H1 (cell line): ENCODE measurements around the gene PPA2. TPM values are rescaled to one million over a fixed set of nuclear protein-coding genes. Genes with fewer than 3 reads are reported as not detected.

Experiments
- CTCF ChIA-PET: fragments of 300-600 bp; sonication (Branson Sonifier 250); formaldehyde crosslinking; loops from one replicate; lab custom pipeline; 2021; ENCODE audit not compliant: partially characterized antibody; lab: Charles Lee
- POLR2A ChIA-PET: fragments of 300-600 bp; sonication (Branson Sonifier 250); formaldehyde crosslinking; loops from one replicate; lab custom pipeline; 2021; ENCODE audit warnings: inconsistent platforms; ENCODE audit not compliant: partially characterized antibody; lab: Charles Lee
- DNase-seq, 2 experiments: peaks; one replicate each; pipeline versions ENCODE4 v3.0.0 to v3.0.0-alpha.2; 2010 to 2022; ENCODE audit warnings: low spot score in 2 of 2, low read depth in 1 of 2, mixed read lengths in 1 of 2
- FAIRE-seq: peaks from 2 replicates; lab custom pipeline; 2011; peaks lifted over from hg19 to GRCh38; lab: Jason Lieb, UNC
- H2AFZ ChIP-seq: 2 replicates; pipeline ENCODE4 v1.8.1; 2012; ENCODE audit warnings: low read length, inconsistent platforms
- H2AK5ac ChIP-seq: 2 replicates; pipeline ENCODE4 v1.6.1; 2013; ENCODE audit warnings: low read depth, low read length
- H2BK120ac ChIP-seq: replicated peaks from 2 replicates; pipeline ENCODE3; 2013; ENCODE audit warnings: low read depth, low read length, inconsistent platforms
- H2BK12ac ChIP-seq: 2 replicates; pipeline ENCODE4 v1.6.1; 2013; ENCODE audit warnings: low read depth, low read length
- H2BK15ac ChIP-seq: 2 replicates; pipeline ENCODE4 v1.6.1; 2013; ENCODE audit warnings: low read length
- H2BK20ac ChIP-seq: 2 replicates; pipeline ENCODE4 v1.6.1; 2013; ENCODE audit warnings: low read length
- H2BK5ac ChIP-seq: 2 replicates; pipeline ENCODE4 v1.6.1; 2013; ENCODE audit warnings: low read depth, low read length
- H3K14ac ChIP-seq: 2 replicates; pipeline ENCODE4 v1.6.1; 2013; ENCODE audit warnings: inconsistent platforms; ENCODE audit not compliant: insufficient read length
- H3K18ac ChIP-seq: 2 replicates; pipeline ENCODE4 v1.6.1; 2013; ENCODE audit warnings: low read length; ENCODE audit errors: extremely low read depth
- H3K23ac ChIP-seq: 2 replicates; pipeline ENCODE4 v1.6.1; 2013; ENCODE audit warnings: inconsistent platforms; ENCODE audit not compliant: insufficient read length
- H3K23me2 ChIP-seq: 2 replicates; pipeline ENCODE4 v1.6.1; 2013; ENCODE audit warnings: low read depth, low read length
- H3K27ac ChIP-seq: 2 replicates; pipeline ENCODE4 v1.6.1; 2011; ENCODE audit warnings: low read depth, low read length, inconsistent platforms
- H3K27me3 ChIP-seq, 4 experiments: replicated peaks in 1 of 4; 1 replicate in 1 of 4; 2 replicates in 3 of 4; pipeline versions ENCODE4 v1.6.1 to v1.8.1; 2011 to 2013; ENCODE audit warnings: low read length in 3 of 4, mild to moderate bottlenecking in 3 of 4, inconsistent platforms in 2 of 4, mixed read lengths in 2 of 4, moderate library complexity in 1 of 4; ENCODE audit not compliant: control insufficient read depth in 3 of 4, insufficient read depth in 3 of 4; ENCODE audit errors: extremely low read depth in 1 of 4
- H3K36me3 ChIP-seq, 4 experiments: 2 replicates each; pipeline versions ENCODE4 v1.6.1 to v1.8.1; 2011 to 2013; ENCODE audit warnings: mild to moderate bottlenecking in 4 of 4, low read length in 3 of 4, moderate library complexity in 2 of 4, control low read depth in 1 of 4, inconsistent platforms in 1 of 4; ENCODE audit not compliant: insufficient read depth in 4 of 4, control insufficient read depth in 2 of 4
- H3K4ac ChIP-seq: replicated peaks from 2 replicates; pipeline ENCODE3; 2013; ENCODE audit warnings: low read length, low read depth, mixed read lengths, inconsistent platforms; ENCODE audit not compliant: insufficient read length
- H3K4me1 ChIP-seq, 4 experiments: replicated peaks in 1 of 4; 1 replicate in 1 of 4; 2 replicates in 3 of 4; pipeline versions ENCODE4 v1.6.1 to v1.8.1; 2011 to 2013; ENCODE audit warnings: low read length in 3 of 4, inconsistent platforms in 2 of 4, mixed read lengths in 1 of 4; ENCODE audit not compliant: insufficient read depth in 4 of 4, control insufficient read depth in 3 of 4
- H3K4me2 ChIP-seq, 2 experiments: 2 replicates each; pipeline versions ENCODE4 v1.6.1 to v1.8.1; 2011 to 2013; ENCODE audit warnings: low read depth in 2 of 2, low read length in 2 of 2, control low read depth in 1 of 2, inconsistent platforms in 1 of 2, mild to moderate bottlenecking in 1 of 2; ENCODE audit not compliant: insufficient read depth in 1 of 2
- H3K4me3 ChIP-seq, 4 experiments: fragments of 200-600, 300-600 bp in 1 of 4; sonication (generic), shearing (Covaris generic), sonication (Bioruptor Twin) in 1 of 4; 2 replicates each; pipeline versions ENCODE4 v1.5.1 to v1.8.1; 2011 to 2016; ENCODE audit warnings: low read length in 4 of 4, low read depth in 3 of 4, control low read depth in 2 of 4, inconsistent platforms in 2 of 4, mild to moderate bottlenecking in 2 of 4, mixed read lengths in 1 of 4, moderate library complexity in 1 of 4; ENCODE audit not compliant: insufficient read depth in 2 of 4; ENCODE audit errors: extremely low read depth in 1 of 4
- H3K56ac ChIP-seq: replicated peaks from 2 replicates; pipeline ENCODE3; 2013; ENCODE audit warnings: low read depth, mild to moderate bottlenecking, mixed read lengths, low read length, inconsistent platforms; ENCODE audit not compliant: insufficient read length
- H3K79me1 ChIP-seq: 2 replicates; pipeline ENCODE4 v1.6.1; 2013; ENCODE audit warnings: low read depth, low read length, control low read depth
- H3K79me2 ChIP-seq, 2 experiments: 2 replicates each; pipeline versions ENCODE4 v1.6.1 to v1.8.1; 2012 to 2013; ENCODE audit warnings: low read length in 2 of 2, mild to moderate bottlenecking in 2 of 2, inconsistent platforms in 1 of 2; ENCODE audit not compliant: insufficient read depth in 2 of 2, control insufficient read depth in 1 of 2
- H3K9ac ChIP-seq, 4 experiments: replicated peaks in 1 of 4; 1 replicate in 1 of 4; 2 replicates in 3 of 4; pipeline versions ENCODE4 v1.6.1 to v1.8.1; 2011 to 2013; ENCODE audit warnings: low read depth in 3 of 4, low read length in 3 of 4, control low read depth in 2 of 4, mild to moderate bottlenecking in 2 of 4, moderate library complexity in 2 of 4, inconsistent platforms in 1 of 4; ENCODE audit errors: extremely low read depth in 1 of 4
- H3K9me3 ChIP-seq, 2 experiments: 2 replicates each; pipeline versions ENCODE4 v1.6.1 to v1.8.1; 2012 to 2013; ENCODE audit warnings: mild to moderate bottlenecking in 2 of 2, moderate library complexity in 2 of 2, control low read depth in 1 of 2, inconsistent platforms in 1 of 2, low read depth in 1 of 2, low read length in 1 of 2, mixed read lengths in 1 of 2; ENCODE audit not compliant: insufficient read depth in 2 of 2
- H4K20me1 ChIP-seq, 2 experiments: replicated peaks in 1 of 2; 2 replicates each; pipeline versions ENCODE3 to v1.8.1; 2011 to 2013; ENCODE audit warnings: inconsistent platforms in 2 of 2, low read length in 2 of 2, mild to moderate bottlenecking in 1 of 2; ENCODE audit not compliant: insufficient read depth in 2 of 2, control insufficient read depth in 1 of 2
- H4K5ac ChIP-seq: 2 replicates; pipeline ENCODE4 v1.6.1; 2013; ENCODE audit warnings: low read length, low read depth, mixed read lengths, inconsistent platforms; ENCODE audit not compliant: insufficient read length
- H4K8ac ChIP-seq: 2 replicates; pipeline ENCODE4 v1.8.0; 2013; ENCODE audit warnings: mild to moderate bottlenecking, moderate library complexity, low read length, inconsistent platforms; ENCODE audit not compliant: insufficient read depth; ENCODE audit errors: extremely low read depth
- H4K91ac ChIP-seq: replicated peaks from 2 replicates; pipeline ENCODE3; 2013; ENCODE audit warnings: low read length, mixed read lengths, inconsistent platforms; ENCODE audit not compliant: insufficient read length
- MAFK ChIP-seq: IDR thresholded peaks from 2 replicates; pipeline ENCODE4 v1.6.1; 2012; ENCODE audit warnings: low read depth, mild to moderate bottlenecking, improper control_type of control experiment, low read length
- WGBS, 2 experiments: shearing (Covaris generic) in 1 of 2; methylation state at CpG; one replicate each; pipeline versions ENCODE4 v1.1.6 to v1.1.7; 2013 to 2015; ENCODE audit warnings: low lambda C conversion rate in 2 of 2, mixed read lengths in 2 of 2, inconsistent platforms in 1 of 2, low coverage in 1 of 2, missing lambda C conversion rate in 1 of 2; ENCODE audit not compliant: insufficient replicate concordance in 2 of 2, insufficient coverage in 1 of 2, insufficient read length in 1 of 2; ENCODE audit errors: extremely low coverage in 1 of 2, missing lambda C conversion rate in 1 of 2; 5-methylcytosine and 5-hydroxymethylcytosine counted together
- polyA plus RNA-seq, 7 experiments: library from polyadenylated mRNA; depleted of rRNA in 3 of 7; stranded (reverse) in 5 of 7; unstranded in 2 of 7; fragments of >200 nt in 5 of 7; fragments of 200-250 nt in 2 of 7; gene quantifications; 1 replicate in 5 of 7; 2 replicates in 1 of 7; 4 replicates in 1 of 7; pipeline versions ENCODE4 v1.2.1 to v1.2.3, GENCODE V29; 2011 to 2013; ENCODE audit warnings: missing spikeins in 2 of 7, mixed read lengths in 2 of 7
- total RNA-seq: library from RNA; stranded (reverse); fragmentation: NEBNext Ultra II Directional; extraction: Animal tissue kit (Norgen Biotek cat#: 25700); gene quantifications from 2 replicates; pipeline ENCODE4 v1.2.1, GENCODE V29; 2021

Gene PPA2
- total and polyA plus RNA-seq, 2 of the 8 experiments (the other 6 are each of a cell fraction or from before 2014, with no cell fraction given) = 24.9 to 62.7 TPM

DNA sequence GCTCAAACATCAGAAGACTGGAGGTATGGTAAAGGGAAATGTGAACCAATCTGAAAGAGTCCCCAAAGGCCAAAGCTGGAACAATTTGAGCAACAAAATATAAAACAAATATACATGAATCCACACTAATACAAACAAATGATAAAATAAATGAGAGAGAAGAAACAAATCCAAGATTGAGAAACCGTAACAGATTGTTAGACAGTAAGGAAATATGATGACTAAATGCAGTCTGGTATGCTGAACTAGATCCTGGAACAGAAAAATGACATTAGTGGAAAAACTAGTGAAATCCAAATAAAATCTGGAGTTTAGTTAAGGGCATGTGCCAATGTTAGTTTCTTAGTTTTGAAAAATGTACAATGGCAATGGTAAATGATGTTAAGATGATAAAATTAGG is 15.9 kb downstream of the PPA2 start:
- H2BK12ac ChIP-seq = no peak overlapping the region

More for the DNA sequence above, 15.9 kb downstream of the PPA2 start:
- Histone ChIP-seq H3K18ac (no peak overlapping the region), H2AK5ac (no peak overlapping the region), H3K14ac (no peak overlapping the region), H3K56ac (no peak overlapping the region), H3K27ac (no peak overlapping the region), H3K79me1 (no peaks in the 10 kb centered on the region), H2AFZ (no peak overlapping the region), H3K4me2 (no peak overlapping the region), H3K4me3 (no peak overlapping the region), H2BK120ac (no peak overlapping the region), H3K23me2 (no peaks in the 10 kb centered on the region), H3K4me1 (no peaks in the 10 kb centered on the region), H3K23ac (no peak overlapping the region), H3K9me3 (no peaks in the 10 kb centered on the region), H2BK20ac (no peak overlapping the region), H3K36me3 (no peaks in the 10 kb centered on the region; a peak in 1 of 8 replicates)
- no peak for FAIRE-seq
- POLR2A ChIA-PET = interaction anchor here (1.0 kb wide), 1 partner anchor 16 kb away, joined by 3 read pairs; the partner anchor contains the start of gene PPA2
- no peak for DNase-seq
- TF ChIP-seq MAFK = no peak
- TF ChIP-seq, all 59 proteins: peak for 0
- Histone ChIP-seq H4K8ac (no peak overlapping the region), H3K79me2 (peaks cover 0 to 12% of the 10 kb centered on the region in 2 experiments; a peak in 2 of 4 replicates), H4K91ac (no peak overlapping the region), H3K4ac (no peak overlapping the region), H3K27me3 (no peaks in the 10 kb centered on the region), H2BK15ac (no peak overlapping the region), H4K20me1 (peaks cover 1 to 2% of the 10 kb centered on the region in 2 experiments), H4K5ac (no peak overlapping the region), H3K9ac (no peak overlapping the region), H2BK5ac (no peak overlapping the region)
- CTCF ChIA-PET = no interaction called here
- WGBS, 2 experiments = 89% methylated on average over 1 of the region's 1 CpG; no CpG with 5 or more reads in 1 of the 2 experiments
